HG02870 (cell line): ENCODE results near the gene INPP5F.
"Not testable (repeated sequence)": the region's sequence is repeated elsewhere in the genome, so short reads cannot be mapped to it uniquely, and the experiment has no call there.

Experiments used
- ATAC-seq: cut with Tn5 transposase; IDR thresholded peaks from one replicate; pipeline ENCODE4 v1.9.1; 2021; ENCODE audit warnings: mild to moderate bottlenecking, moderate library complexity; ENCODE audit not compliant: unreplicated experiment

The INPP5F gene

DNA sequence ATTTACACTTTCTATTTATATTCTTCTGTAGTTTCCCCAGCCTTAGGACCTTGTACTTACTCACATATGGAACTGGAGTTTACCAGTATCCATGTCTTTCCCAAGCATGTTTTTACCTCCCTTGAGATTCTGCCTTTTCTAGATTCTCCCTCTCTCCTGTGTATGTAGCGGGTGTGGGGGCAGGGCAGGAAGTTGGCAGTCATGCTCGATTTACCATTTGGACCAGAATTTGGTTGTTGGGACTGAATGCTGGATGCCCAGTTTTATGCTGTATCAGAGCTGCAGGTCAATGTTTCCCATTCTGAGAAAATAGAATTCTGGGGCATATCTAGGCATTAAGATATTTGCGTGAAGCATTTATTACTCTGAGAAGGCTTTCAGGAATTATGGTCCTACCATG lies 14.2 kb downstream of the INPP5F start:
- ATAC-seq = no peak

DNA sequence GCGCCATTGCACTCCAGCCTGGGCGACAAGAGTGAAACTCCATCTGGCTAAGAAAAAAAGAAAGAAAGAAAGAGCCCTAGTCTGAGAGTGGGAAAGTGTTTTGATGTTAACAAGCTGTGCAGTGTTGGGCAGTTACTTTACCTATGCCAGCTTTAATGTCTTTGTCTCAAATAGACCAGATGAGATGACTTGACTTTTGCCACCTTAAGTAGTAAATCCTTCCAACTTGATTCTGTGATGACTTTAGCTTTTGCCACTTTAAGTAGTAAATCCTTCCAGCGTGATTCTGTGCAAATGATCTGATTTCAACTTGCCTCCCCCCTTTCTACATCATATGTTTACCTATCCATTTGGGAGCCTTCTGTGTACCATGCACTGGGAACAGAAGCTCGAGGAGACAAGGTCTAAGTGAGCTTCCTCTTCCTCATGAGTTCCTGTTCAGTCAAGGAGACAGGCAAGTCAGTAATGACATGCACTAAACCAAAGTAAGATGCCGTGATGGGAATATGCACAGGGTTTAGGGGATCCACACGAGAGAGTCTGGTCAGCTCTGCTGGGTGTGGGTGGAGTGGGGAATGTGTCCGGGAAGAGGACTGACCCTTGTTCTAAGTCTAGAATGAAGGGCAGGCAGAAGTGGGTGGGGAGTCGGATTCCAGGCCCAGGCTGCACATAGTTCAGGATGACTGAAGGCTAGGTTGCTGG lies 17.2 kb downstream of the INPP5F start:
- ATAC-seq = no peak

DNA sequence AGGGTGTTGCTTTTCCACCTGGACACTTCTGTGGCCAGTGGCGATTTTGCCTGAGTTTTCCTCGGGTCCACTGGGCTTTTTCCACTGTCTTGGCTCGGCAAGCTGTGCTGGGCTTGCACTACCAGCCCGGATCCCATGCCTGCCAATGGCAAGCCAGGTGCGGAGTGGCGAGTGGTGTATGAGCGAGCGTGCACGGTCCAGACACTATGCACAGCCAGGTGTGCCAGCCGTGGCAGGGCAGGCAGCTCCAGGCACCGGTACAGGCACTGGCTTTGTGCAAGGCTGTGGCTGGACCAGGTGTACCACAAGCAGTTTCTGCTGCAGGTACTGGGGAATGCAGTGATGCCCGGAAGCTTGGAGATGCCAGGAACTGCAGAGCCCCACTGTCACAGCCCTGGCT lies 22.1 kb downstream of the INPP5F start:
- ATAC-seq = no peak

DNA sequence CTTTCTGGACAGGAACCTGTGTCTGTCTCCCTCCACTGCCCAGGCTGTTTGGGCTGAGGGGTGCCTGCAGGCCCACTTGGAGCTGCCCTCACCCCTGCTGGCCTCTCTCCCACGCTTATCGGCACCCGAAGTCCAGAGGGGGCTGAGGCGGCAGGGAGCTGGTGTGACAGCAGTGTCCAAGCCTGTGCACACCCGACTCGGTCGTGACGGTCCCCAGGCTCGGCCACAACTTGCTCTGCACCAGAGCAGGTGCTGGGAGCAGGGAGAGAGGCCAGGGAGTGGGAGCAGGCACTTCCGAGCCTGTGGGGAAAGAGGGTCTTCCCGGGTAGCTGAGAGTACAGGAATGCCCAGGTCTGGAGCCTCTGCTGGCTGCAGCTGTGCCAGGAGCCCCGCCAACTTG lies 23.0 kb downstream of the INPP5F start:
- ATAC-seq = no peak

DNA sequence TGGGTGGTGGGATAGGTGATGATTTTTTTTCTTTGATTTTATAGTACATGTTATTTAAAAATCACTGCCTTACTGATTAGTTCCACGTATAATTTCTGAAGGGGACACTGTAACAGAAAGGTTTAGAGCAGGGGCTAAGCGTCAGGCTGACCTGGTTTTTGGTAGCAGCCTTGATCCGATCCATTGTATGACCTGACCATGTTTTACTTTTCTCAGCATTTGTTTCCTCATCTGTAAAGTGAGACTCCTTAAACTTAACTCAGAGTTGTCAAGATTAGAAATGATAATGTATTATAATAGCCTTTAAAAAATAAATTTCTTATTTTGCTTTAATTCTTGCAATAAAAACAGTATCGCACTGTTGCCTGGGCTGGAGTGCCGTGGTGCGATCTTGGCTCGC lies 23.6 kb downstream of the INPP5F start:
- no peak for ATAC-seq

DNA sequence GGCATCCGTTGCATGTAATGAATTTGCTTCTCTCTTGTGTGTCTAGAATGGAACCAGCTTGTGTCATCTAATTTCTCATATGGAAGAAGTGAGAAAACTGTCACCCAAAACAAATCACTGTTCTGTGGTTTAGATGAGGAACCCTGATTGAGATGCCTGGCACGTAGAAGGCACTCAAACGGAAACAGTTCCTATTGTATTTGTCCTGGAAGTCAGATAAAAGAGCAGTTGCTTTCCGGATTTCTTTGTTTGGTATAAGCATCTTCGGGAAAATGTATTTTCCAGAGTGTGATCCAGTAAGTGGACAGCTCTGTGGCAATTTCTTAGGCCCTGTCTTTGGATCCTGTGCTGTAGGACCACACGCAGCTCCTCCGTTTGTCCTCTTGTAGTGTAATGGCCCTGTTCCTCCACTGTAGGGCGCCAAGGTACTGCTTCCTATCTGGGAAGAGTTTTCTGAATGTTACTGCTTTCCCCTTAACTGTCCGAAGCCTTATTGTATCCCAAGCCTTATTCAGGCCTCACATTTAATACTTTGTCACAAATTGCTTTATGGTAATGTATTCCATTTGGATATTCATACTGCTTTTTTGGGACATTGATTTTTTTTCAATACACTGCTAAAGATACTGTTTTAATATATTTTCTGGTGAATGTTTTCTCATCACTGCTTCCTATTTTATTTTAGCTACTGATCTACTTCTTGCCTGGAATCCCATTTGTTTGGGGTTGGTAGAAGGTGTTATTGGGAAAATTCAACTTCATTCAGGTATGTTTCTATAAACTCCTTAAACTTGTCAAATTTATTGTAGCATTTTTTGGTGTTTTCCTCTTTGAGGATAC lies 24.8 kb downstream of the INPP5F start:
- peak; percentile 83 for ATAC-seq

DNA sequence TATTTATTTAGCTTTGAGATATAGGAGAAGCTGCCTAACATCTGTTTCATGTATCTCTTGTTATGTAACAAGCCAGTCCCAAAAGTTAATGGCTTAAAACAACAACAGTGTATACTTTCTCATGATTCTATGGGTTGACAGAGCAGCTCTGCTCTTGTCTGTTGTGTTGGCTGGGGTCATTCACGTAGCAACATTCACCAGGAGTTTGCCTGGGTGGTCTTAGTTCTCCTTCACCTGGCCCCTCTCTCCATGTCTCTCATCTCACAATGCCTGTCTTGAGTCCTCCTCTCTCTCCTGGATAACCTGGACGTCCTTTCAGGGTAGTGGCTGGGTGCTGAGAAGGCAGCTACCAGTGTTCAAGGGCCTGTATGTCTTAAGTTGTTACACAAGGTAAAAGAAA lies 27.5 kb downstream of the INPP5F start:
- ATAC-seq = no peak

DNA sequence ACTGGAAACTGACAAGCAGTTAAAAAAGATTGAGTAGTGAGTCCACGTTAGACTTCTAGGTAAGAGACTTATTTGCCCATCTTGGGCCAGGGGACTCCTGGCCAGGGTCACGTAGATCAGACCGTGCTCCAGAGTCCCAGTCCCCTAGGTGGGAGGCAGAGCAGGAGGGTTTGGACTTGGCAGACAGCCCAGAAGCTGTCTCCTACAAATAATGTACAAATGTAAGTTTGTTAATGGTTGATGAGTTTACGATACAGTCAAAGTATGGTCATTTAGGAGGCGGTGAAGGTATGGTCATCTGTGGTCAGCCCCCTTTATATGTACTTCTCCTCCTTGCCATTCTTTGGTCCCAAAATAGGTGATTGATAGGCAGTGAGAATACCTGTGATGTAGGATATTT lies 28.2 kb downstream of the INPP5F start:
- no peak for ATAC-seq

DNA sequence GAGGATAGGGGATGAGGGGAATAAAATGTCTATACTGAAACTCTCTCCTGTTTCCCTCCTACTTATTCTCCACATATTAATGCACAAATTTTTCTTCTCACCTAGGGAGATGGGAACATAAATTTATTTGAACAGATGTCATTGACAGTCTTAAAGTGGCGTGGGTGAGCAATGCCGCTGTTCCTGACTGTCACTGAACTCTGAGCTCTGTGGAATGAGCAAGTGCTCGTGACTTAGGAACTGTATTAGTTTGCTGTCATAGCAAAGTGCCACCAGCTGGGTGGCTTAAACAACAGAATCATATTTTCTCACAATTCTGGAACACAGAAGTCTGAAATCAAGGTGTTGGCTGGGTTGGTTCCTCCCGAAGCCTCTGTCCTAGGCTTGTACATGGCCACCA lies 29.1 kb downstream of the INPP5F start:
- ATAC-seq = no peak

DNA sequence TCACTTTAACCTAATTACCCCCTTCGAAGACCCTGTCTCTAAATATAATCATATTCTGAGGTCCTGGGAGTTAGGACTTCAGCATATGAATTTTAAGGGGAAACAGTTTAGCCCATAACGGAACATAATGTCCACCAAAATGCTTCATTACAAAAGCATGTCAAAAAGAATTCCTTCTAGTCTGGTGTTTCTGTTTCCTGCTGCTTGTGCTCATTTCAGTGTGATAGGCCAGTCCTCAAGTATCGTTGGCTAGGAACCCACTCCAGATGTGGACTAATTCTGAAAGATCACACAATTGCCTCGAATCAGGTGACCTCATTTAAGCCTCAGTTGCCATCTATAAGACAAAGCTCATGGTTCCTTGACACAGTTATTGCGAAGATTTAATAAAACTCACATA lies 29.6 kb downstream of the INPP5F start:
- ATAC-seq = no peak

DNA sequence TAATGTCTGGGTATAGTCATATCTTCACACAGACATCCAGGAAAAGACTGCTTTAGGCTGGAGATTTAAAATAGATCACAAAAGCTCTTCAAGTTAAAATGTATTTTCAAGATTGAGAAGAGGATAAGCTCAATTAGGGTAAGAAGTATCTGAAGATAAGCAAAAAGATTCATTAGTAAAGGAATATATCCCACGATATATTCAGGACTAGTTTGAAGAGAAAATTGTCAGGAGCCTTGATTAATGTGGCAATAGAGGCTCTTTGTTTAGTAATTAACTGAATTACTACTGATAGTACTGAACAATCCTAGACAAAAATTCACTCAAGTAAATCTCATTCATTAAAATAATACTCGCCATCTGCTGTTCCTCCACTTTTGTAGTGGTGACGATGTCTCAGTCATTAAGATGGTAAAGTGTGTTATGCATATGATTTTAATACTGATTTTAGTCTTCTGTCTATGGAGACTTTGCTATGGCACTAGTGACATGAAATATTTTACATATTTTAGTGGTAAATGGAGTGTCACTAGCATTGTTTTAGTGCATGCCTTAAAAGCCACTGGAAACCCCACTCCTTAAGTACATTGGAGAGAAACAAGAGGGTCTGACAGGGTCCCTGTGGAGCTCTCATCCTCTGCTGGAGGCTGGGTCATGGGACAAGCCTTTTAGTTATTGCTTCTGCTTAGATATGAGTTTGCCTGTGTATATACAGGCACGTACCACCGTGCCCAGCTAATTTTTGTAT lies 32.8 kb downstream of the INPP5F start:
- no peak for ATAC-seq

DNA sequence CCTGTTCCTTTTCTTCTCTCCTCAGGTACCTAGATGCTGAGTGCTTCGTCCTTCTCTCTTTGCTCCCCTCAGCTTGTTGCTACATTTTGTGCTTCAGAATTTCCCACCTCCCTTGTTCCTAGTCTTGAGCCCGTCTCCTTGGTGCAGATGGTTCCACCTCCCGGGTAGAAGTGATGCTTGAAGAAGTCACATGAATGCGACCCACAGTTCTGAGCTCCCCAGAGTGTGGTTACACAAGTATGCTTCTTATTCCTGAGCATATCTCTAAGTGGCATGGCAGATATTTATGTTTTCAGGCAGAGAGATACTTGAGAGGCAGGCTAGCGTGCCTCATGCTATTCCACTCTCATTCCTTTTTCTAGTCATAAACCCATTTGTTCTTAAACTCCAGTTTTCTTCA lies 34.0 kb downstream of the INPP5F start:
- ATAC-seq = no peak

DNA sequence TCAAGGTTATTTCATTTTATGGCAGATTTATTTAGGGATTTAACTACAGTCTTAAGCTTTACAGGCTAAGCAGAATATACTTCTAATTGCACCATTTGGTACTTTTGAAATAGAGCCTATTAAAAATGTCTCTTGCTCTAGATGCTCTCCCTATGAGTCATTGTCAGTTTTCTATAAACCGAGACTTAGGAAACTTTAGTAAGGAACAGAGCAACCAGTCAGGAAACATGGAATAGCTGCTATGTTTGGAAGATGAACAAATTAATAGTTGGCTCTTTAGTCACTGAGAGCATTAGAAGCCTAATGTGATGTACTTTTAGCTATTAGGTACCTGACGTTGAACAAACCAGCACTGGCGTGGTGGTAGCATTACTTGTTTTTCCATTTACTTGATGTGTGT lies 35.3 kb downstream of the INPP5F start:
- ATAC-seq = no peak

DNA sequence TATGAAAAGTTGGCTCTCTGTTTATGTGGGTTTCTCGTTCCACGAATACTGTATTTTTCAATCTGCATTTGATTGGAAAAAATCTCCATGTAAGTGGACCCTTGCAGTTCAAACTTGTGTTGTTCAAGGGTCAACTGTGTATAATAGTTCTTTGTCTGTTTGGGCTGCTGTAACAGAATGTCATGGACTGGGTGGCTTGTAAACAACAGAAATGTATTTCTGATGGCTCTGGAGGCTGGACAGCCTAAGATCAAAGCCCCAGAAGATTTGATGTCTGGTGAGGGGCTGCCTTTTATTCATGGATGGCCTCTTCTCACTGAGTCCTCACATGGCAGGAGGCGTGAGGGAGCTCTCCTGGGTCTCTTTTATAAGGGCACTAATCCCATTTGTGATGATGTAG lies 36.2 kb downstream of the INPP5F start:
- ATAC-seq = no peak

DNA sequence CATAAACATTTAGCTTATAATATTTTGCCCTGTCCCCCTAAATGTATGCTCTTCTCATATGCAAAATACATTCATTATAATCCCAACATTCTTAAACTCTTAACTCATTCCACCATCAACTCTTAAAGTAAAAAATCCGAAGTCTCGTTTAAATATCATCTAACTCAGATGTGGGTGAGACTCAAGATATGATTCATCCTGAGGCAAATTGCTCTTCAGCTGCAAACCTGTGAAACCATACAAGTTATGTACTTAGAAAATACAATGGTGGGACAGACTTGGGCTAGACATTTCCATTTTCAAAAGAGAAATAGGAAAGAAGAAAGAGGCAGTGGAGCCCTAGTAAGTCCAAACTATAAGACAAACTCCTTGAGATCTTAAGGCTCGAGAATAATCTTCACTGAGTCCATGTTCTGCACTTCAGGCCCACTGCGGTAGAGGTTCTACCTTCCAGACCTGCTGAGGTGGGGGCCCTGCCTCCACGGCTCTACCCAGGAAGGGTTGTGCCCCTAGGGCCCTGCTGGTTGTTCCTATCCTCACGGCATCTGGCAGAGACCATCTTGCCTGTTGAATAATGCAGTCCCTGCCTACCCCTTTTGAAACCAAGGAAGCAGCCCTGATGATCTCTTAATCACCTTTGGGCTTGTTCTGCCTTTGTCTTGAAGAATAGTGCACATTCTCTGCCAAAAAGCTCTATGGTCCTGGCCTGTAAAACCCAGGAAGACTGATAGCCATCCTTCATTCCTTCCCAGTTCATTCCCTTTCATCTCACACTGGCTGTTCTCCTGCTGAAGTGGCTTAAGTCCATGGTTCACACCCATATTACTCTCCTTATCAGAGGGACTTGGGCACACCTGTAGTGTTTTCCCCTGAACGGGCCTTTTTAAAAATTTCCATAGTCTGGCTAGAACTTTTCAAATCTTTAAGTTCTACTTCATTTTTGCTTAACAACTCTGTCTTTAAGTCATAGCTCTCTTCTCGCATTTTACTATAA lies 37.3 kb downstream of the INPP5F start:
- ATAC-seq = no peak

DNA sequence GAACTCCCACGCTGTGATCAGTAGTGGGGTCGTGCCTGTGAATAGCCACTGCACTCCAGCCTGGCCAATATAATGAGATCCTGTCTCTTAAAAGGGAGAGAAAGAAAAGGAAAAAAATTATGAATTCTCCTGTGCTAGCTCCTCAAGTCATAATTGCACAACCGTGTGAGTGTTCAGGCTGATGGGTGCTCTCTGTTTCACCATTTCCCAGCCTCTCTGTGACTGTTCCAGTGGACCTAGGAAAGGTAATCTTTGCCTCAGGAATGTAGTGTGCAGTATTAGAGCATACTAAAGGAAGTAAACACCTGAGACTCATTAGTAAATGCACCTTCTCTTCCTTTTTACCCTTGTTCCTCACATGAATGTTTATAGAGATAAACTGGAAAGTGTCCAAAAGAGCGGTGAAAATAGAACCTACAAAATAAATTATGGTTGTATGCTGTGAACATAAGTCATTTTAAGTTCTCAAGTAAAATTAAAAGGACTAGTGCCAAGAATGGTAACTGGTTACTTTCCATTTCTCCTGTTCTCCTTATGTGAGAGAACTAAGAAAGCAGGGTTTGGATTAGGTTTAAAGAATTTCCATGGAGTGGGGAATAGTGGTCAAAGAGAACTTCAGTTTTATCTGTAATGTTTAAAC lies 42.7 kb downstream of the INPP5F start:
- ATAC-seq = no peak

DNA sequence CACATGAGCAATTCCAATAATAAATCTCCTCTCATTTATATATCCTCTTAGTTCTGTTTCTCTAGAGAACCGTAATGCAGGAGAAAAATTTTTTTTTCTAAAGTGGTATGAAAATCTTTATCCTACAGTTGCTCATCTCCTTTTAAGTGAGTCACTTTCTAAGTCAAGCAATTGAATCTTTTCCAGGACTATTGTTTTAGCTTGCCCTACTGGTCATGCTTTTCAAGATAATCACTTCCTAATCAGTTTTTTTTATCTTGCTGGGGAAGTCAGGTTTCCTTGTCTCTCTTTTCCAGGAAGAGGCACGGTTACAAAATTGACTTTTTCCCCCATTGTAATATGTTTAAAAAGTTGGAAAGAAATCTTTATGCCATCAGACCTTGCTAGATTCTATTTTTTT lies 44.0 kb downstream of the INPP5F start:
- ATAC-seq = no peak

DNA sequence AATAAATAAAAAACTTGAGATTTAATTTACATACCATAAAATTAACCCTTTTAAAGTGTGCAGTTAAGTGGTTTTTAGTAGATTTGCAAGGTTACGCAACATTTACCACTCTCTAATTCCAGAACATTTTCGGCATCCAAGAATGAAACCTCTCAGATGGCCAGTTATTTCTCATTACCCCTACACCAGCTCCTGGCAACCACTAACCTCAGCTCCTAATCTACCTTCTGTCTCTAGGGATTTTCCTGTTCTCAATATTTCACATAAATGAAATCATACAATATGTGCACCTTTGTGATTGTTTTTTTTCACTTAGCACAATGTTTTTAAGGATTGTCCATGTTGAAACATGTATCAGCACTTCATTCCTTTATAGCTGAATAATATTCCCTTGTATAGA lies 45.1 kb downstream of the INPP5F start:
- no peak for ATAC-seq

DNA sequence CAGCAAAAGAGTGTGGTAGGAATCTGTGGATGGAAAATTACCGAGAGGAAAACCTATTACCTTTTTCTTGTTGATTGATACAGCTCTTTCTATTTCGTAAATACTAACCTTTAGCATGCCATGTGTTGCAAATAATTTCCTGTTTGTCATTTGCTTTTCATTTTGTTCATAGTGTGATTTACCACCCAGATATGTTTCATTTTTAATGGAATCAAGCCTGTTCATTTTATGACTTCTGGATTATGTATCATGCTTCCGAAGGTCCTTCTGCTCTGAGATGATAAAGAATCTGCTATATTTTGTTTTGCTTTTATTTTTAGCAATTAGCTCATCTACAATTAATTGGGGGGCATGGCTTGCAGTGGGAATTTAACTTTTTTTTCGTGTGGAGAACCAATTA lies 46.5 kb downstream of the INPP5F start:
- no peak for ATAC-seq

DNA sequence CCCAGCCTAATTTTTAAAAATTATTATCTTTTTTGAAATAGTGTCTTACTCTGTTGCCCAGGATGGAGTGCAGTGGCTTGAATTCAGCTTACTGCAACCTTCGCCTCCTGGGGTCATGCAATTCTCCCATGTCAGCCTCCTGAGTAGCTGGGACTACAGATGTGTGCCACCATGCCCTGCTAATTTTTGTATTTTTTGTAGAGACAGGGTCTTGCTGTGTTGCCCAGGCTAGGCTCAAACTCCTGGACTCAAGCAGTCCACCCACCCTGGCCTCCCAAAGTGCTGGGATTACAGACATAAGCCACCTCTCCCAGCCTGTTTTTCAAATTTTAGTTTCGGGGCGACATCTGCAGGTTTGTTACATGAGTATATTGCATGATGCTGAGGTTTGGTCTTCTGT lies 47.2 kb downstream of the INPP5F start:
- ATAC-seq = not testable (repeated sequence)
